HG02973 (cell line): ENCODE data around the gene SYTL5.

ENCODE experiments used
- ATAC-seq: cut with Tn5 transposase; IDR thresholded peaks from one replicate; pipeline ENCODE4 v1.9.1; 2021; ENCODE audit warnings: moderate library complexity; ENCODE audit not compliant: unreplicated experiment

Gene SYTL5

DNA sequence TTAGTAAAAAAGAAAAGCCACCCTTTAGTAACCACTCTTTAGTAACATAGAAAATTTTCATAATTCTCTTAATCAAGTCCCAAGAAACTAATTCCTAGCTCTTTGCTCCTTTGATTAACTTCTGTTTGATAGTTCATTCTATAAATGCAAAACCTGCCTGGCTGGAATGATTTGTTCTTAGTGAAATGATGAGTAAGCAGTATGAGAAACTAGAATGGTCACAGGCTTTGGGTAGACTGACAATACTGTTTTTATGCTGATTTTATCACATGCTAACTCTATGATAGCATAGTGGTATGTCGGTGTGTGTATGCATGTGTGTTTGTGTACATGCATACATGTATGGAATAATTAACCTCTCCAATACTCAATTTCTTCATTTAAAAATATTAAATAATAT lies 81.2 kb downstream of the SYTL5 start:
- ATAC-seq, result no peak

DNA sequence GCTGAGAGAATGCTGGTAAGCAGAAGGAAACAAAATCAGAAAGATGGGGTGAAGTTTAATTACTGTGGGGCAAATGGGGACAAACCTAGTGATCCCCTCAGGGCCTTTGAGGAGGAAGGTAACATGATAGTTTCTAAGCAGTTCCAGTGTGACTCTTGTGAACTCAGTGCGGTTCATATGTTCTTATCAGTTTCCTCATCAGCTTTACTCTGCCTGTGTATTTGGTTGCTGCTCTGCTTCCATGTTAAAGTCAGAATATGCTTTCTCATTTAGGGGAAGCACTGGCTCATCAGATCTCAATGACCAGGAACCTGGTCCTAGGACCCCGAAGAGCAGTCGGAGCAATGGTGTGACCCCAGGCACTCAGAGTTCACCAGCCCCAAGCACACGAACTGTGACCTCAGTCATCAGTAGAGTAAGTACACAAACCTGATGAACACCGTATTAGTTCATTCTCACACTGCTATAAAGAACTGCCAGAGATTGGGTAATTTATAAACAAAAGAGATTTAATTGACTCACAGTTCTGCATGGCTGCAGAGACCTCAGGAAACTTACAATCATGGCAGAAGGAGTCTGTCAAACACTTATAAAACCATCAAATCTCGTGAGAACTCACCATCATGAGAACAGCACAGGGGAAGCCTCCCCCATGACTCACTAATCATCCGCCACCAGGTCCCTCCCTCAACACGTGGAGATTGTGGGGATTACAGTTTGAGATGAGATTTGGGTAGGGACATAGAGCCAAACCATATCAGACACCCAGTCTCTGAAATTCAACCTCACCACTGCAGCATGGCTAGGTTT lies 83.0 kb downstream of the SYTL5 start:
- ATAC-seq, result no peak

GRCh38 chrX:38095971-38096529 lies 89.7 kb downstream of the SYTL5 start:
- ATAC-seq, result no peak

GRCh38 chrX:38099688-38100087 lies 93.3 kb downstream of the SYTL5 start:
- ATAC-seq, result no peak

GRCh38 chrX:38102240-38102639 lies 95.9 kb downstream of the SYTL5 start:
- no peak for ATAC-seq

DNA sequence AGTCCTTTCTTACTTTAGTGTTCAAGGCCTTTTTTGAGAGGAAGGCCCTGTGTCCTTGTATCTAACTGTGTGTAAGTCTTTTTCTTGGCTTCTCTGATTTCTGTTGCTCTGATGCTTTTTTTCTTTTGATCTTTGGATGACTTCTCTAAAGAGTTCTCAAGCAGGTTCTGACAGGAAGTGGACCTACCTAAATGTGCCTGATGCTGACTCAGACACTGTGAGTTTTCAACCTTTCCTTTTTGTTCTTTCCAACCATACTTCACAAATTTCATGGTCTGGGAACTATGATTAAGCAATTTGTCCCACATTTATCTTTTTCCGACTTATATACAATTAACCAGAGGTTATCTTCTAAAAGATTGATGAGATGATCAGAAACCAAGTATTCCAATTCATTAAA lies 96.5 kb downstream of the SYTL5 start:
- ATAC-seq, result no peak

DNA sequence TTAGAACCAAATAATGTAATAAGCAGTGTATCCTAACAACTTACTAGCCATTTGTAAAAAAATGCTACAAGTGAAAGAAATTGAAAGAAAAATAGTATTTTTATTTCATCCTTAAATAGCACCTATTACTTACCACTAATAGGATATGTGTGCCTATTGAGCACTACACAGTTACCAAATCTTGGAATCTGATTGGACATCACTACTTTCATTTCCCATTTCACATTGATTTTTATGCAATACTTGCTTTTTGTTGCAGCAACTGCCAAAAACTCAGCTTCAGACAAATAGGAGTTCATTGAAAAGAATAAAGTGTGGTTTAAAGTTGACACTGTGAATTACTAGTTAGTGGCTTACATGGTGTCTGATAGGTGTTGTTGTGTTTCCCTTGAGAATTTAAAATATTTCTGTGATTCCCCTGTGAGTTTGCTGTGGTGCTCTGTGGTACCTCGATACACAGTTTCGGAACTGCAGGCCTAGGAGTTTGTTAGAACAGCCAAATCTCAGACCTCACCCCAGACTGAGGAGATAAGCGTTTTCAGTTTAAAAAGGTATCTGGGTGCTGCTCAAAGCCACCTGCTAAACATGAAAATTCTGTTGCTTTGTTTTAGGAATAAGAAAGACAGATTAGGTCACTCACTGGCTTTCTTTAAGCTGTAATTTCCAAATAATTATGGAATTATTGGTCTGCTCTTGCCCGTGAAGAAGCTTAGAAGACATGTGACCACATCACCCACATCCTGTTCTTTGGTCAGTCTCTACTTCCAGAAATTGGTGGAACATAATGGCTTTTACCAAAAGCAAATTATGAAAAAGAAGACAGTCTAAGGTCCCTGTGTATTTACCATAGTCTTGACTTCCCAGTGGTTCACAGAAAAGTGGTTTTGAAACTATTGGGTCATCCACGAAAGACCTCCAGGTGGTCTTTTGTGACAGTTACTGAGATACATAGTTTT lies 97.8 kb downstream of the SYTL5 start:
- ATAC-seq, result peak; percentile 89

DNA sequence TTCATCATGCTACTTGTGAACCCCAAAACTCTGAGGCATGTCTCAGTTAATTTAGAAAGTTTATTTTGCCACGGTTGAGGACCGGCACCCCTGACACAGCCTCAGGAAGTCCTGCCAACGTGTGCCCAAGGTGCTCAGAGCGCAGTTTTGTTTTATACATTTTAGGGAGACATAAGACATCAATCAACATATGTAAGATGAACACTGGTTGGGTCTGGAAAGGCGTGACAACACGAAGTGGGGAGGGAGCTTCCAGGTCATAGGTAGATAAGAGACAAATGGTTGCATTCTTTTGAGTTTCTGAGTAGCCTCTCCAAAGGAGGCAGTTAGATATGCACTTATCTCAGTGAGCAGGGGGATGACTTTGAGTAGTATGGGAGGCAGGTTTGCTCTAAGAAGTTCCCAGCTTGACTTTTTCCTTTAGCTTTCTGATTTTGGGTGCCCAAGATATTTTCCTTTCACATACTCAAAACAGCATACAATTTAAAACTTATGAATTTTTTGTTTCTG lies 98.9 kb downstream of the SYTL5 start:
- no peak for ATAC-seq

- no peak for ATAC-seq
Observed at GRCh38 chrX:38106991-38107655, 100.8 kb downstream of the SYTL5 start.

GRCh38 chrX:38108364-38108763 lies 102.0 kb downstream of the SYTL5 start:
- no peak for ATAC-seq

GRCh38 chrX:38109042-38109898 lies 102.9 kb downstream of the SYTL5 start:
- ATAC-seq, result no peak

GRCh38 chrX:38110231-38110630 lies 103.9 kb downstream of the SYTL5 start:
- no peak for ATAC-seq

GRCh38 chrX:38111196-38111595 lies 104.8 kb downstream of the SYTL5 start:
- no peak for ATAC-seq

DNA sequence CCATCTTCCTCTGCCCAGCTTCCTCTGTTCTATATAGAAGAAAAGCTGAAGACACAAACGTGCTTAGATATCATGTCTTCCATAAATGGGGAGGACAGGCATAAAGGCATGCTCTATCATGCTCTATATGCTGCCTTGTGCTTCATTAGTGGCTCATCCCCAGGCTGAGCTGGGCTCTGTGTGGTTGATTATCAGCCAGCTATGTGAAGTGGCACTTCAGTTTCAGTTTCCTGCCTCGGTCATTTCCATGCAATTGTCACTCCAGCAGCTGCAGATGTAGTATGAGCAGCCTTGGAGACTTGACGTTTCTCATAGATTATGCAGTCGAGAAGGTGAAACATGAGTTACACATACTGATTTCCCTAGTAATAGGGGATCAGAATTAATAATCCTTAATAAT lies 106.2 kb downstream of the SYTL5 start:
- ATAC-seq, result no peak

DNA sequence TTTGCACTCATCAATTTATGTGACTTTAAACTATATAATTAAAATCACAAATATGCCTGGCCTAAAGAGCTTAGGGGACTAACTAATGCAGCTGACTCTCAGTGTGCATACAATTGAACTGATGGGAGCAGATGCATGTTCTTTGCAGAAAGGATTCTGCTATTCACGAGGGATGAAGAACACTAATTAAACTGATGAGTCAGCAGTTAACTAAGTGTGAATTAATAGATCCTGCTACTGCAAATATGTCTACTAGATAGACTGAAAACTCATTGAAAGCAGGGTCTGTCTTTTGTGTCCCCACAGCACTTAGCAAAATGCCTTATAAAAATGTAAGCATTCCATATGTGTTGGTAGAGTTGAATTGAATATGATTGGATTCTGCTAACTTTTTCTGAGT lies 110.4 kb downstream of the SYTL5 start:
- no peak for ATAC-seq

DNA sequence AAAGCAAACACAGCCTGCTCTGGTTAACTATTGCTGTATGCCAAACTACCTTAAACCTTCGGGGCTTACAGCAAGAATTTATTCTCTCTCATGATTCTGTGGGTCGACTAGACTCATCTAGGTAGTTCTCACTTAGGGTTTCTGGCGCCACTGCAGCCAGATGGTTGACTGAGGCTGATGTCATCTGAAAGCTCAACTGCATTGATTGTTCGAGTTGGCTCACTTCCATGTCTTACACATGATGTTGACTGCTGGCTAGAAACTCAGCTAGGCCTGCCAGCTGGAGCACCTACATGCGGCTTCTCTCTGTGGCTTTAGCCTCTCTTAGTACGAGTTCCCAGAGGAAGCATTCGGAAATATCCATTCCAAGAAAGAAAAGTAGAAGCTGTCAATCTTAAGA lies 111.1 kb downstream of the SYTL5 start:
- no peak for ATAC-seq

DNA sequence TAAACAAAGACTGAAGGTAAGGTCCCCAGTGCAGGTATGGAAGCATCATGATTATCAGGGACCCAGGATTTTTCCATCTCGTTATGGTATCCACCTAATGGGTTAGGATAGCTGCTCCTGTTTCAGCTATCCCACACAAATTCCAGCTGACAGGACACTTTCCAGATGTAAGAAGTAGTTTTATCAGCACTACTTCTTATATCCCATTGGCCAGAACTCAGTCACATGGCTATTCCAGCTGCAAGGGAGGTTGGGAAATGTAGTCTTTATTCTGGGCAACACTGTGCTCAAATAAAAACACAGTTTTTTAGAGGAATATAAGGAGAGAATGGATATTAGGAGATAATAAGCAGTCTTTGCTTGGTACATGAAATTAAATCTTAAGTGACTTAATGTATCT lies 117.6 kb downstream of the SYTL5 start:
- no peak for ATAC-seq

GRCh38 chrX:38126179-38126578 lies 119.8 kb downstream of the SYTL5 start:
- ATAC-seq, result no peak

DNA sequence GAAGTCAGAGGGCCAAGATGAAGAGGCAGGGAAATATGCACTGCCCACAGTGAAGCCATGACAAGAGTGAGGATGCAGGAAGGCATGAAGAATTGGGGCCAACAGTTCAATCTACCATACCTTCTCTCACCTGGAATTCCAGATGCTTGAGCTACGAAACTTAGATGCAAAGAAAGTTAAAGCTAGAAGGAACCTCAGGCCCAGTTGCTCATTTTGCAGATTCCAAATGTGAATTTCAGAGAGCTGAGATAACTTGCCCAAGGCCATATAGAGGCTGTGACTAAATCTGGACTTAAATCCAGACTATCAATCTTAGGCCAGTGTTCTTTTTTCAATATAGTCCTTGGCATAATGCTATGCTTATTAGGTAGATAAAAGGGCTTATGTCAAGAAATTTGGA lies 121.6 kb downstream of the SYTL5 start:
- no peak for ATAC-seq

DNA sequence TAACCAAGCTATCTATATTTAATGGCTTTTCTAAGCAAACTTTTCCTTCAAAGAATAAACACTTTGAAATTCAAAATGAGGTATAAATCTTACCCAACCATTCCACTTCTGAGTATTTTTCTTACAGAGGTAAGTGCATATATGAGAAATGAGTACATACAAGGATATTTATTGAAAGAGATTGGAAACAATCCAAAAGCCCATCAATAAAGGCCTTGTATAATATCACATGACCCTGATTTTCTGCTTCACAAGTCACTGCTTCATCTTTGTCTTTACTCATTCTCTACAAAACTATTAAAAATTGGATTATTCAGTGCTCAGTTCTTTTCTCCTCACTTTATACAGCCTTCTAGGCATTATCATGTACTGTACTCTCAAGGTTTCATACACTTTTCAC lies 123.0 kb downstream of the SYTL5 start:
- ATAC-seq, result no peak
